Transverse colon (tissue), 4 donors: ENCODE measurements around the gene TRDN. TPM values are rescaled to one million over a fixed set of nuclear protein-coding genes. Genes with fewer than 3 reads are reported as not detected.
"Not testable (repeated sequence)": the region's sequence is repeated elsewhere in the genome, so short reads cannot be mapped to it uniquely, and the experiment has no call there.

ENCODE experiments used
- DNase-seq: peaks from one replicate; pipeline ENCODE4 v3.0.0-alpha.2; 2019
- H3K27ac ChIP-seq, 4 donors: fragments of 200-600 bp; sonication (generic); 2 replicates each; pipeline ENCODE4 v1.5.1; 2016 to 2018; ENCODE audit warnings: inconsistent platforms in 4 of 4
- H3K27me3 ChIP-seq: fragments of 200-600 bp; sonication (generic); 2 replicates; pipeline ENCODE4 v1.5.1; 2017; ENCODE audit warnings: inconsistent platforms
- H3K36me3 ChIP-seq, 4 donors: fragments of 200-600 bp; sonication (generic); 2 replicates each; pipeline ENCODE4 v1.5.1; 2017 to 2019; ENCODE audit warnings: inconsistent platforms in 4 of 4
- H3K4me1 ChIP-seq, 4 donors: fragments of 200-600 bp; sonication (generic); 2 replicates each; pipeline ENCODE4 v1.5.1; 2017 to 2020; ENCODE audit warnings: inconsistent platforms in 4 of 4
- H3K4me3 ChIP-seq, 4 donors: fragments of 200-600 bp; sonication (generic); 1 replicate in 1 of 4; 2 replicates in 3 of 4; pipeline versions ENCODE4 v1.5.1 to v1.6.1; 2017 to 2019; ENCODE audit warnings: inconsistent platforms in 4 of 4
- H3K9me3 ChIP-seq, 2 donors: fragments of 200-600 bp; sonication (generic); 2 replicates each; pipeline ENCODE4 v1.5.1; 2017 to 2019; ENCODE audit warnings: inconsistent platforms in 2 of 2
- EP300 ChIP-seq: sonication (generic); formaldehyde crosslinking; IDR thresholded peaks from one replicate; pipeline ENCODE4 v1.6.1; 2017; ENCODE audit warnings: antibody characterized with exemption, low read depth
- POLR2A ChIP-seq: fragments of 450-650 bp; IDR thresholded peaks from one replicate; pipeline ENCODE4 v1.6.1; 2016; ENCODE audit warnings: antibody characterized with exemption, mild to moderate bottlenecking, moderate library complexity
- POLR2AphosphoS5 ChIP-seq, 3 donors: sonication (generic); formaldehyde crosslinking; IDR thresholded peaks; one replicate each; pipeline ENCODE4 v1.6.1; 2016; ENCODE audit warnings: antibody characterized with exemption in 3 of 3
- WGBS, 2 donors: methylation state at CpG; one replicate each; pipeline ENCODE4 v1.1.5; 2018; ENCODE audit warnings: low coverage in 1 of 2; 5-methylcytosine and 5-hydroxymethylcytosine counted together
- in situ Hi-C, 4 donors: fragments of 200-750 bp; cut with MboI; loops; one replicate each; pipeline versions ENCODE4 v1.15.0 to v1.15.1; 2017; ENCODE audit warnings: low sequenced_read_pairs in 3 of 4, low pct_ligation_motif_present in 1 of 4, low pct_unique_long_range_greater_than_20kb in 1 of 4
- intact Hi-C: fragments of 100-400 bp; cut with DNase I; formaldehyde crosslinking; loops from one replicate; pipeline ENCODE4 v1.15.1; 2023; ENCODE audit warnings: low total_unique reads
- total RNA-seq, 4 donors: library from RNA; depleted of rRNA; stranded (reverse); fragments of >200 nt; gene quantifications; one replicate each; pipeline ENCODE4 v1.1.0, GENCODE V29; 2016
- TF ChIP-seq, protein P1 (sequence below), 5 experiments: fragments of 200-600 bp in 3 of 5; fragments of 450-650 bp in 2 of 5; sonication (generic) in 3 of 5; IDR thresholded peaks; 1 replicate in 2 of 5; 2 replicates in 3 of 5; pipeline ENCODE4 v1.5.1; 2016 to 2017; ENCODE audit warnings: antibody characterized with exemption in 5 of 5, inconsistent platforms in 3 of 5, mild to moderate bottlenecking in 2 of 5, moderate library complexity in 1 of 5

Gene TRDN
- total RNA-seq, 4 donors from 2014 or later, result 0.14 TPM; not detected in 3

- intact Hi-C loops, result no loop called here
- Histone ChIP-seq H3K4me1 (no peaks in the 10 kb centered on the region), H3K27me3 (no peaks in the 10 kb centered on the region), H3K36me3 (no peaks in the 10 kb centered on the region), H3K4me3 (no peak overlapping the region), H3K9me3 (no peaks in the 10 kb centered on the region), H3K27ac (no peak overlapping the region)
- 17 to 26% methylated on average over 1 of the region's 1 CpG for WGBS, 2 donors
- TF ChIP-seq, protein P1, sequence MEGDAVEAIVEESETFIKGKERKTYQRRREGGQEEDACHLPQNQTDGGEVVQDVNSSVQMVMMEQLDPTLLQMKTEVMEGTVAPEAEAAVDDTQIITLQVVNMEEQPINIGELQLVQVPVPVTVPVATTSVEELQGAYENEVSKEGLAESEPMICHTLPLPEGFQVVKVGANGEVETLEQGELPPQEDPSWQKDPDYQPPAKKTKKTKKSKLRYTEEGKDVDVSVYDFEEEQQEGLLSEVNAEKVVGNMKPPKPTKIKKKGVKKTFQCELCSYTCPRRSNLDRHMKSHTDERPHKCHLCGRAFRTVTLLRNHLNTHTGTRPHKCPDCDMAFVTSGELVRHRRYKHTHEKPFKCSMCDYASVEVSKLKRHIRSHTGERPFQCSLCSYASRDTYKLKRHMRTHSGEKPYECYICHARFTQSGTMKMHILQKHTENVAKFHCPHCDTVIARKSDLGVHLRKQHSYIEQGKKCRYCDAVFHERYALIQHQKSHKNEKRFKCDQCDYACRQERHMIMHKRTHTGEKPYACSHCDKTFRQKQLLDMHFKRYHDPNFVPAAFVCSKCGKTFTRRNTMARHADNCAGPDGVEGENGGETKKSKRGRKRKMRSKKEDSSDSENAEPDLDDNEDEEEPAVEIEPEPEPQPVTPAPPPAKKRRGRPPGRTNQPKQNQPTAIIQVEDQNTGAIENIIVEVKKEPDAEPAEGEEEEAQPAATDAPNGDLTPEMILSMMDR (IDR thresholded peaks at IDR 0.05), result no peak
- no peak for TF ChIP-seq POLR2AphosphoS5 (IDR thresholded peaks at IDR 0.05)
- no peak for TF ChIP-seq POLR2A
- TF ChIP-seq EP300, result no peak
- no peak for DNase-seq
- in situ Hi-C loops, result no loop called here
These were observed 47.4 kb downstream of the TRDN start for GRCh38 chr6:123589317-123589716.

GRCh38 chr6:123588546-123588895 is 48.2 kb downstream of the TRDN start:
- Histone ChIP-seq H3K27ac (no peak overlapping the region), H3K9me3 (no peaks in the 10 kb centered on the region), H3K4me3 (no peak overlapping the region), H3K27me3 (no peaks in the 10 kb centered on the region), H3K4me1 (no peaks in the 10 kb centered on the region), H3K36me3 (no peaks in the 10 kb centered on the region)
- no peak for TF ChIP-seq POLR2A
- TF ChIP-seq, protein P1 (IDR thresholded peaks at IDR 0.05), result no peak
- TF ChIP-seq EP300, result no peak
- no peak for TF ChIP-seq POLR2AphosphoS5 (IDR thresholded peaks at IDR 0.05)
- WGBS, 2 donors, result 50 to 80% methylated on average over 1 of the region's 1 CpG
- no peak for DNase-seq
- in situ Hi-C loops (no loop called here), intact Hi-C loops (no loop called here)

GRCh38 chr6:123587838-123588545 is 48.8 kb downstream of the TRDN start:
- no peak for DNase-seq
- WGBS, 2 donors, result 79 to 90% methylated on average over 3 to 4 of the region's 4 CpGs
- intact Hi-C loops (no loop called here), in situ Hi-C loops (no loop called here)
- Histone ChIP-seq H3K27ac (no peak overlapping the region), H3K27me3 (no peaks in the 10 kb centered on the region), H3K4me3 (no peak overlapping the region), H3K9me3 (no peaks in the 10 kb centered on the region), H3K4me1 (no peaks in the 10 kb centered on the region), H3K36me3 (no peaks in the 10 kb centered on the region)
- TF ChIP-seq POLR2A (no peak), EP300 (no peak), POLR2AphosphoS5 (IDR thresholded peaks at IDR 0.05) (no peak)
- TF ChIP-seq, protein P1 (IDR thresholded peaks at IDR 0.05), result no peak

DNA sequence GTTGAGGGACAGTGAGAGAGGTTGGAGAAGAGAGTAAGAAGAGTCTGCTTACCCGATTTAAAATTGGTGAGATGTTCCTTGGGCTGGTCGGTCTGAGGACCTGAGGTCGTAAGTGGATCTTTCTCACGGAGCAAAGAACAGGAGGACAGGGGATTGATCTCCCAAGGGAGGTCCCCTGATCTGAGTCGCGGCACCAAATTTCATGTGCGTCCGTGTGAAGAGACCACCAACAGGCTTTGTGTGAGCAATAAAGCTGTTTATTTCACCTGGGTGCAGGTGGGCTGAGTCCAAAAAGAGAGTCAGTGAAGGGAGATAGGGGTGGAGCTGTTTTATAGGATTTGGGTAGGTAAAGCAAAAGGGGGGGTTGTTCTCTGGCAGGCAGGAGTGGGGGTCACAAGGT is 49.3 kb downstream of the TRDN start:
- H3K4me1 ChIP-seq, in situ Hi-C loops, DNase-seq, H3K4me3 ChIP-seq, intact Hi-C loops, H3K9me3 ChIP-seq, H3K27ac ChIP-seq, H3K36me3 ChIP-seq, H3K27me3 ChIP-seq: not testable (repeated sequence)
- WGBS, 2 donors, result 90 to 96% methylated on average over 4 to 8 of the region's 8 CpGs

DNA sequence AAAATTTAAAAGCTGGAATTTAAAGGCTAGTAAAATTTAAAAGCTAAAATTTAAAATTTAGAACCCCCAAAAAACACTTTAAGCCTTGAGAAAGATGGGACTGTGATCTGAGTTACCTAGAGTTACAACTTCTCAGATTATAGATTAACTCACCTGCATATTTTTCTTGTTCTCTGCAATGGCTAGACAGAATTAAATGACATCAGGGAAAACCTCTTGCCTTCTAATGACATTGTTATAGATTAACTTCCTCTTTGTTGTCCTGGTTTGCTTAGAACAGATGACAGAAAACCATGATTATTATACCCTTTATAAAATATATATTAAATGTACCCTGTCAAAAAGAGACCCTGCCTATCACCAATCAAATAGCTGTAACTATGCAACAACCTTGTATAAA is 56.4 kb downstream of the TRDN start:
- Histone ChIP-seq H3K4me3 (no peak overlapping the region), H3K27ac (no peak overlapping the region), H3K36me3 (no peaks in the 10 kb centered on the region), H3K27me3 (no peaks in the 10 kb centered on the region), H3K4me1 (no peaks in the 10 kb centered on the region), H3K9me3 (no peaks in the 10 kb centered on the region)
- in situ Hi-C loops, result no loop called here
- intact Hi-C loops, result no loop called here
- no peak for DNase-seq
- TF ChIP-seq EP300, result no peak
- no peak for TF ChIP-seq POLR2AphosphoS5 (IDR thresholded peaks at IDR 0.05)
- no peak for TF ChIP-seq POLR2A
- TF ChIP-seq, protein P1 (IDR thresholded peaks at IDR 0.05), result no peak
